ENCODE results near the gene ZNF296.
A peak's percentile ranks its signal among the peaks of the same experiment; 100 is the strongest.

The ZNF296 gene

GRCh38 chr19:45082170-45082569 is 5.9 kb upstream of the ZNF296 start:
- DNase-seq (ENCODE audit: low read depth in 2 of 2): no peak

DNA sequence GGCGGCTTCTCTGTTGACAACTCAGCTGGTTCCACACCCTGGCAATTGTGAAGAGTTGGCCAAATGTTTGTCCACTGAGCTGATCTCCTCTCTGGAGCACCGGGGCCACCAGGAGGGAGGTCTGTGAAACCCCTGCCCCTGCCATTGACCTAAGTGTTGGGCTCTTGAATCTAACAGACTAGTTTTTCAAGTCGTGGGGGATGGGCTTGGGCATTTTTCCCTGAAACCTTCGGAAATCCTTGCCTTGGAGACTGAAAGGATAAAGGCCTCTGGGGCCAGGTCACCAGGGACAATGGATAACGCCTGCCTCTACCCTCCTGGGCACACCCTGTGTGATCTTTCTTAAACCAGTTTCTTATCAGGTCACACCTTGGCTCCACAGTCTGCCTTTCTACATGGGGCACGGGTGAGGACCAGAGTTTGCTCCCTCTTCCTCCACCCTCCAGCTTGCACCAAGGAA is 3.7 kb upstream of the ZNF296 start:
- DNase-seq (ENCODE audit: low read depth in 2 of 2): no peak

DNA sequence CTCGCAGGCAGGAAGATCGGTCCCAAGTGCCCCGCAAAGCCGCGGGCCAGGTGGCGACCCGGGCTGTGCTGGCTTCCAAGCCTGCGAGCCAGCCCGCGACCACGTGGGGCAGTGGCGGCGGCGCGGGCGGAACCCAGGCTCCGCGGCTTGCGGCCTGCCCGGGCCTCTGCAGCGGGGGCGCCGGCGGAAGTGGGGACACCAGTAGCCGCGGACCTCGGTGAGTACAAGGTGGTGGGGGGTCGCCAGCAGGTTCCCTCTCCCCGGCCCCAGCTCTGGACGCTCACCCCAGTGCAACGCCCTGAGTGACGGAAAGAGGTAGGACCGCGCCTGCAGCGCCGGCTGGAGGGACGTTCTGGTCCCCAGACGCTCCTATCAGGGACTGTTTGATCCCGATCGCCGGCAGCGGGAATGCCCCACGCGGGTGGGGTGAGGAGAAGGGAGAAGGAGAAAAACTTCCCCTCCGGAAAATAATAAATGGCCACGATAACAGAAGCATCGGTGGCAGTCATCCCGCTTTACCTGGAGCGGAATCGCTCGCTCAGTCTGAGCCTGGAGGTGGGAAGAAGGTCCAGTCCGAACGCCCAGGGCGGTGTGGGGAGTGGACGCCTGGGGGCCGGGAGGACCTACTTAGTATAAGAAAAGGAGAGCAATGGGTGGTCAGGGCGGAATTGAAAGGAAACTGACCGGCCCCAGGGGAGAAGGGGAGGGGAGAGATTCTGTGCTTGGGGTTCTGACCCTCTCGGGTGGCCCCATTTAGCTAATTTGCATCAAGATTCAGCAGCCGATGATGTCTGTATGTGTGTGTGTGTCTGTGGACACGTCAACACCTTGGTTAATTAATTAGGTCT is 3.0 kb upstream of the ZNF296 start, which contains the start of gene GEMIN7:
TSS of gene GEMIN7 (plus strand) at position 198 of the 848 bp plus-strand sequence. CDS start 10,855 bp downstream, outside the sequence.
- peak; percentile 54 to 63 for DNase-seq (ENCODE audit: low read depth in 2 of 2)

DNA sequence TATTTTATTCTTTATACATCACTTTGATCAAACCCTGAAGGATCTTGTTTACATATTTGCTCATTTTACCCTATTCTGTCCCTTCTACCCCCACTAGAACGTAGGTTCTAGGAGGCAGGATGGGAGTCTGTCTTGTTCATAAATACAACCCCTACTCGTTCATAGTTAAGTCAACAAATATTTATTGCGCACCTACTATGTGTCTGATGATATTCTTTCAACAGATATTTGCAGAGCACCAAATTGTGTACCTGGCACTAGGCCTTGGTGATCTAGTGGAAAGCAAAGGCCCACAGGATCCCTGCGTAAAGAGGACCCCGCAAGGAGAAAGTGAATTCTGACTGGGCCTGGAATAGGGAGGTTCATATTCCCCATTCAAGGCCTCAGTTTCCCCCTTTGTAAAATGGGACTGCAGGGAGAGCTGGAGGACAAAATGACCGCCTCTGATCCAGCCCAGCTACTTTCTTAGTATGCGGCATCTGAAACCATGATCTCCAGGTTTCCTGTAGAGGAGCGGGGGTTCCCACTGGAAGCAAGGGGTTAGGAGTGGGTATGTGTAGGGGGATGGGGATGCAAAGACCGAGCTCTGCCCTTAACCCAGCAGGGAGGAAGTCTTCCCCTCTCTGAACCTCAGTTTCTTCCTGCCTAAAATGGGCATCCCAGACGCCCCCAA is 2.2 kb upstream of the ZNF296 start:
- no peak for DNase-seq (ENCODE audit: low read depth in 2 of 2)

DNA sequence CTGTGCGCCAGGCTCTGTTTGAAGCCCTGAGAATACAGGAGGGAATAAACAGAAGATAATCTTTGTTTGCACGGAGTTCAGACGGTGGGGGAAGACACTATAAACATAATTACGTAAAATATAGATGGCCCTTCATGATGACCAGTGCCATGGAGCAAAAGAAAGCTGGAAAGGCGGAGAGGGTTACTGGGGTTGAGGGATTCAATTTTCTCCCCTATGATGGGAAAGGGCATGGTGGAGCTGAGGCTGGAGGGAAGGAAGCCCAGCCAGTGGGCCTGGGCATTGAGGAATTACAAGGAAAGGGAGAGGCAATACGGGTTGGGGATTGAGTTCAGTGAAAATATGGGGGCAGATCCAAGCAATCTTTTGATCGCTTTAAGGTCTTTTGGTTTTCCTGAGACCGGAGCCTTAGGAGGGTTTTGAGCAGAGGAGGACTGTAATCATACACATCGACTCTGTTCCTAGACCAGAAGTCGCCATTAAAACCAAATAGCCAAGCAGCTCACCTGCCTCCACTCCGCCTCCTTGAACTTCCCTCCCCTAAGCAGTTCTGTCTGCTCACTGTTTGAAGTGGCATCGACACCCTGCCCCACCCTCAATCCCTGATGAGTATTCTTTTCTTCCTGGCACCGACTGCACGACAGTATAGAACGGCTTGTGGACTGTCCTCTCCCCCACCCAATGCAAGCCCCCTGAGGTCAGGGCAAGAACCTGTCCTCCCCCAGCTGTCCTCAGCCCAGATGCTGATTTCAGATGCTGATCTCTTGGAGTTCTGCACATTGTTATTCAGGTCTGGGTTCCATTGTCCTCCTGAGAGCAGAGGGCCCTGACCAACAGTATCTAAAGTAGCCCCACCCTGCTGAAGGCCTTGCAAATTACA is 813 bp upstream of the ZNF296 start:
- no peak for DNase-seq (ENCODE audit: low read depth in 2 of 2)

GRCh38 chr19:45075301-45076028 is 813 bp downstream of the ZNF296 start:
- DNase-seq (ENCODE audit: low read depth in 2 of 2): no peak

DNA sequence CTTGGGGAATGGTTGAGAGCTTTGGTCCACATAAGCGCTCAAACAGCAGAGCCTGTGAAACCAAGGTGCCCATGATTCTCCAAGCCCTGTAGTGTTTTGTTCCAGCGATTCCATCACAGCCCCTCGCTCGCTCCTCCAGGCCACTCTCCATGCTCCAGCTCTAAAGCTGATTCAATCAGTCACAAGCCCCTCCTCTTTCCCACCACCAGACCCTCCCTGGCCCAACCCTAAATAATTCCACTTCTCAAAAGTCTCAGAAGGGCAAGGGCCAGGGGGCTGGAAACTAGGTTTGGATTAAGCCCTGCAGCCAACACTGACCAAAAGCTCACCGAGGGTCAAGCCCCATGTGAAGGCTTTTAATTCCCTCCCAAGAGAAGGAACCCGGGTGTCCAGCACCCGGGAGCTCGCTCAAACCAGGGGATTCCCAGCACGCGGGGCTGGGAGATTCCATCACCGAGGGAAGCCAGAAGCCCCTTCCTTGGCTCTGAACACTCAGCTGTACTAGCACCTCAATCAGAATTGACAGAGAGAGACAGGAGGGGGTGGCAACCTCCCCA is 1.5 kb downstream of the ZNF296 start:
- DNase-seq (ENCODE audit: low read depth in 2 of 2): no peak

DNA sequence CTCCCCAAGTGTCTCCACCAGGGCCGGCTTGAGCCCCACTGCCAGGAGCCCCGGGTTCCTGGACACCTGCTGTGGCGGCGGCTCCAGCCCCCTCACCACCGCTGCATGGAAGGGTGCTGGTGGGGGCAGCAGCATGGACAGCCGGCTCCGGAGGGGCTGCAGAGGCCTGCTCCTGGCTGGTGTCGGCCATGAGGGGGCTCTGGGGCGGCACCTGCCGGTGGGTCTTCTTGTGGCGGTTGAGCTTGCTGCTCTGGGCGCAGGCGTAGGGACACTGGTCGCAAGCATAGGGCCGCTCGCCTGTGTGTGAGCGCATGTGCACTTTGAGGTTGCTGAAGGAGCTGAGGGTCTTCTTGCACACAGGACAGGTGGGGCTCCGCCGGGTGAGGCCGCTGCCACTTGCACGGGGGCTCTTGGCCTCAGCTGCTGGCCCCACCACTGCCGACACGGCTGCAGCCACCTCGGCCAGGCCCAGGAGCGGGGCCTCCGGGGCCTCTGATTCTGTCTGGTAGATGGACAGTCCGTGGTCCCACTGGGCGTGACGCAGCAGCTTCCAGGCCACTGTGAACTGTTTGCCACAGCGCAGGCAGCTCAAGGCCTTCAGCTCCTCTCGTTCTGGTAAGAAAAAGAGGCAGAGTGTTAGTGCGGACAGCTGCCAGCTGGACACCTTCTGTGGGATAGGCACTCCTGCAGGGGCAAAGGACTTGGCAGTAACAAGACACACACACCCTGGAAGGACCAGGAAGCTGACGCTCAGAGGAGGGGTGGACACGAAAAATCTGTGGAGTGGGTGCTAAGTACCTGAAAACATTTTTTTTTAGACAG is 4.1 kb downstream of the ZNF296 start:
- no peak for DNase-seq (ENCODE audit: low read depth in 2 of 2)

DNA sequence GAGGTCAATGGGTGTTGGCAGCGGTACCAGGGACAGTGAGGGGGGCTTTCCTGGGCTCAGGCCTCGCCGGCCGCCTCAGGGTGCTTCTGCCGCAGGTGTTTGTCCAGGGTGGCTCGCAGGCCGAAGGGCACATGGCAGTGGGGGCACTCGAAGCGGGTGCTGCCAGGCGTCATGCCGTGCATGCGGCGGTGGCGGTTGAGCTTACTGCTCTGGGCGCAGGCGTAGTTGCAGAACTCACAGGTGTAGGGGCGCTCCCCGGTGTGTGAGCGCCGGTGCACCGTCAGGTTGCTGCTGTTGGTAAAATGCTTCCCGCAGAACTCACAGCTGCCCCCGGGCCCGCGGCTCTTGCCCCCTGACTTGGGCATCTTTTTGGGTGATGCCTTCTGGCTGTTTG is 4.7 kb downstream of the ZNF296 start:
- no peak for DNase-seq (ENCODE audit: low read depth in 2 of 2)

DNA sequence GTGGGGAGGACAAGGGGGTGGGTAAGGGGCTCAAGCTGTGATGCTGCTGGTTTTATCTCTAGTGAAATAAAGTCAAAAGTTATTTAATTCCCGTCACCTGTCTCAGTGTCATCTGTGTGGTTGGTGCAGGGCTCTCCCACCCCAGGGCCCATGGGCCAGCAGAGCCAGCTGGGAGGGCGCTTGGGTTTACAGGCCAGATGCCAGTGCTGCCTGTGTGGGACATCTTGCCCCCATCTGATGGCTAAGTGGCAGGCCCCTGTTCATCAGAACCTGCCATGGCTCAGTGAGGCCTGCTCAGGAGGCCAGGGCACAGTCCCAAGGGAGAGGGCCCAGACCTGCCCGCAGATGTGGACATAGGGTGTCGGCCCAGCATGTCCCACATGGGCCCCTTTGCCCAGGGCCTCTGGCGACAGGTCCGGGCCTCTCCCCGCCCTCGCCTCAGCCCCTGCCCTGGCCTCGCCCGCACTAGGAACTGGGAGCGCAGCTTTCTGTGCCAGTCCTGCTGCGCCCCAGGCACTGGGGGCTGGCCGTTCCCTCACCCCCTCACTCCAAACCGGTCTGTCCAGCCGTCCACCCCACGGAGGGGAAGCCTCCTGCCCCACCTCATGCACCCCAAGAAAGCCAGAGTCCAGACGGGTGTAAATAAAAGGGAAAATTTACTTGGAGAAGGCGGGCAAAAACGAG is 5.3 kb downstream of the ZNF296 start:
- no peak for DNase-seq (ENCODE audit: low read depth in 2 of 2)

DNA sequence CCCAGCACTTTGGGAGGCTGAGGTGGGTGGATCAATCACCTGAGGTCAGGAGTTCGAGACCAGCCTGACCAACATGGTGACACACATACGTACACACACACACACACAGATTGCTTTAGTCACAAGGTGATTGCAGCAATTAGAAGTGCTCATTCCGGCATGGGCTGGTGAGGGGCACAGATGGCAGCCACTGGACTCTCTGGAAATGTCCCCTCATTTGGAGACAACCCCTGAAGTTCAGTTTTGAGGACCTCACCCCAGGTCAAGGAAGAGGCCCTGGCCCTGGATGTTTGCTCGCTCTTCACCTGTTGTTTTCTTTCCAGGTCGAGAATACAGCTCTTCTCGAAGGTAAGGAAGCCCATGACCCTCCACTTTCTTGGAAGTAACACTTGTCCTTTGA is 6.1 kb downstream of the ZNF296 start:
- no peak for DNase-seq (ENCODE audit: low read depth in 2 of 2)

- no peak for DNase-seq (ENCODE audit: low read depth in 2 of 2)
Measured at GRCh38 chr19:45069056-45069455, 7.2 kb downstream of the ZNF296 start.

GRCh38 chr19:45068041-45068440 is 8.2 kb downstream of the ZNF296 start:
- DNase-seq (ENCODE audit: low read depth in 2 of 2): no peak

GRCh38 chr19:45066921-45067661 is 9.2 kb downstream of the ZNF296 start:
- no peak for DNase-seq (ENCODE audit: low read depth in 2 of 2)

DNA sequence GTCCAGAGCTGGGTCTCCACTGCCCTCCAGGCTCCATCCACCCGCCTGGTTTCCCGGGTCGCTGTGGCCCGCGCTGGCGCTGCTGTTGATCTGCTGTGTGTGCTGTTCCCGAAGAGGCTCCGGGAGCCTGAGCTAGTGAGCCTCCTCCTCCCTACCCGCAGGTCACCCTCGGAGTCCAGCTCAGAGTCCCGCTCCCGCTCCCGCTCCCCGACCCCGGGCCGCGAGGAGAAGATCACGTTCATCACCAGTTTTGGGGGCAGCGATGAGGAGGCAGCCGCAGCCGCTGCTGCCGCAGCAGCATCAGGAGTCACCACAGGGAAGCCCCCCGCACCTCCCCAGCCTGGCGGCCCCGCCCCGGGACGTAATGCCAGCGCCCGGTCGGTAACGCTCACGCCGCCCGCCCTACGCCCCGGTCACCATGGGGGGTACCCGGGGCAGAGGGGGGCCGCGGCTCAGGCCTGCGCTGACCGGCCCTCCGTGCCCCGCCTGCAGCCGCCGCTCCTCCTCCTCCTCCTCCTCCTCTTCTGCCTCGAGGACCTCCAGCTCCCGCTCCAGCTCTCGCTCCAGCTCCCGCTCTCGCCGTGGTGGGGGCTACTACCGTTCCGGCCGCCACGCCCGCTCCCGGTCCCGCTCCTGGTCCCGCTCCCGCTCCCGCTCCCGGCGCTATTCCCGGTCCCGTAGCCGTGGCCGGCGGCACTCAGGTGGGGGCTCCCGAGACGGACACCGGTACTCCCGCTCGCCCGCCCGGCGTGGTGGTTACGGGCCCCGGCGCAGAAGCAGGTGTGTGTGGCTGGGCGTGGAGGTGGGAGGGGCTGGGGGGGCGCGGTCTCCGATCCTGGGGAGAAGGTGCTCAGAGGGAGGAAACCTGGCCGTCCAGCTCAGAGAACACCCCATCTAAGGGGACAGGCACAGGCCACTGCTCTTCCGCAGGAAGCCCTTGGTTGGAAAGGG is 12.2 kb downstream of the ZNF296 start:
- DNase-seq (ENCODE audit: low read depth in 2 of 2): no peak

GRCh38 chr19:45061965-45062364 is 14.3 kb downstream of the ZNF296 start:
- DNase-seq (ENCODE audit: low read depth in 2 of 2): no peak

GRCh38 chr19:45059258-45059965 is 16.9 kb downstream of the ZNF296 start:
- peak; percentile 71 to 73 for DNase-seq (ENCODE audit: low read depth in 2 of 2)
